IPS DF 6.9 (cell line): ENCODE data around the gene CACNA2D2.

Experiments used
- DNase-seq: peaks from one replicate; pipeline ENCODE4 v3.0.0-alpha.2; 2013; ENCODE audit warnings: low read depth, low spot score
- H3K27ac ChIP-seq: one replicate; pipeline ENCODE4 v1.5.1; 2013; ENCODE audit warnings: low read length, control low read depth
- H3K27me3 ChIP-seq: 2 replicates; pipeline ENCODE4 v1.6.1; 2013; ENCODE audit warnings: mild to moderate bottlenecking, low read length; ENCODE audit not compliant: control insufficient read depth, insufficient read depth
- H3K36me3 ChIP-seq: 2 replicates; pipeline ENCODE4 v1.6.1; 2013; ENCODE audit warnings: low read length; ENCODE audit not compliant: control insufficient read depth, insufficient read depth
- H3K4me1 ChIP-seq: 2 replicates; pipeline ENCODE4 v1.6.1; 2013; ENCODE audit warnings: low read length; ENCODE audit not compliant: control insufficient read depth, insufficient read depth
- H3K4me3 ChIP-seq: 2 replicates; pipeline ENCODE4 v1.5.1; 2013; ENCODE audit warnings: mild to moderate bottlenecking, low read length
- H3K9me3 ChIP-seq: 2 replicates; pipeline ENCODE4 v1.6.1; 2013; ENCODE audit warnings: low read length, inconsistent platforms; ENCODE audit not compliant: control insufficient read depth, insufficient read depth
- WGBS: extraction: QIAGEN DNeasy Blood & Tissue Kit; methylation state at CpG from one replicate; pipeline ENCODE4 v1.1.7; 2013; ENCODE audit warnings: mixed read lengths, missing lambda C conversion rate; ENCODE audit not compliant: insufficient read length, insufficient coverage; 5-methylcytosine and 5-hydroxymethylcytosine counted together

The CACNA2D2 gene

GRCh38 chr3:50459785-50460184 is 43.6 kb downstream of the CACNA2D2 start:
- Histone ChIP-seq H3K9me3 (no peaks in the 10 kb centered on the region), H3K27me3 (no peaks in the 10 kb centered on the region), H3K4me3 (no peak overlapping the region), H3K36me3 (no peaks in the 10 kb centered on the region), H3K4me1 (peaks cover 4% of the 10 kb centered on the region), H3K27ac (no peak overlapping the region)
- no CpG with 5 or more reads among the region's 3 CpGs for WGBS
- DNase-seq, result no peak

- no peak for DNase-seq
- no peak overlapping the region for H3K27ac ChIP-seq
- no peak overlapping the region for H3K4me3 ChIP-seq
- no peaks in the 10 kb centered on the region for H3K27me3 ChIP-seq
- no CpG with 5 or more reads among the region's 7 CpGs for WGBS
- peaks cover 5% of the 10 kb centered on the region for H3K4me1 ChIP-seq
- H3K36me3 ChIP-seq, result no peaks in the 10 kb centered on the region
- no peaks in the 10 kb centered on the region for H3K9me3 ChIP-seq
Measured at GRCh38 chr3:50457988-50458387, 45.4 kb downstream of the CACNA2D2 start.

- H3K36me3 ChIP-seq, result no peaks in the 10 kb centered on the region
- no peak overlapping the region for H3K4me3 ChIP-seq
- no peak for DNase-seq
- no peaks in the 10 kb centered on the region for H3K9me3 ChIP-seq
- peaks cover 5% of the 10 kb centered on the region for H3K4me1 ChIP-seq
- no CpG with 5 or more reads among the region's 31 CpGs for WGBS
- no peak overlapping the region for H3K27ac ChIP-seq
- no peaks in the 10 kb centered on the region for H3K27me3 ChIP-seq
Measured at GRCh38 chr3:50455161-50456018, 48.0 kb downstream of the CACNA2D2 start.

GRCh38 chr3:50454481-50455070 is 48.9 kb downstream of the CACNA2D2 start:
- no CpG with 5 or more reads among the region's 10 CpGs for WGBS
- no peak overlapping the region for H3K4me3 ChIP-seq
- H3K9me3 ChIP-seq, result no peaks in the 10 kb centered on the region
- peak; percentile 33 for DNase-seq
- H3K27me3 ChIP-seq, result no peaks in the 10 kb centered on the region
- H3K36me3 ChIP-seq, result no peaks in the 10 kb centered on the region
- H3K27ac ChIP-seq, result no peak overlapping the region
- H3K4me1 ChIP-seq, result peaks cover 8% of the 10 kb centered on the region

- H3K27ac ChIP-seq, result no peak overlapping the region
- peaks cover 10% of the 10 kb centered on the region for H3K4me1 ChIP-seq
- H3K4me3 ChIP-seq, result no peak overlapping the region
- no peaks in the 10 kb centered on the region for H3K9me3 ChIP-seq
- H3K36me3 ChIP-seq, result no peaks in the 10 kb centered on the region
- H3K27me3 ChIP-seq, result no peaks in the 10 kb centered on the region
- DNase-seq, result no peak
- WGBS, result no CpG with 5 or more reads among the region's 13 CpGs
Measured at GRCh38 chr3:50453907-50454306, 49.5 kb downstream of the CACNA2D2 start.

GRCh38 chr3:50450209-50450921 is 53.1 kb downstream of the CACNA2D2 start:
- no peaks in the 10 kb centered on the region for H3K36me3 ChIP-seq
- H3K9me3 ChIP-seq, result no peaks in the 10 kb centered on the region
- DNase-seq, result no peak
- peaks cover 8% of the 10 kb centered on the region for H3K4me1 ChIP-seq
- H3K4me3 ChIP-seq, result no peak overlapping the region
- no CpG with 5 or more reads among the region's 29 CpGs for WGBS
- no peak overlapping the region for H3K27ac ChIP-seq
- no peaks in the 10 kb centered on the region for H3K27me3 ChIP-seq

GRCh38 chr3:50448752-50449539 is 54.5 kb downstream of the CACNA2D2 start:
- Histone ChIP-seq H3K9me3 (no peaks in the 10 kb centered on the region), H3K4me3 (no peak overlapping the region), H3K4me1 (peaks cover 5% of the 10 kb centered on the region), H3K36me3 (no peaks in the 10 kb centered on the region), H3K27me3 (no peaks in the 10 kb centered on the region), H3K27ac (no peak overlapping the region)
- no peak for DNase-seq
- WGBS, result no CpG with 5 or more reads among the region's 13 CpGs

- Histone ChIP-seq H3K36me3 (no peaks in the 10 kb centered on the region), H3K4me1 (peaks cover 5% of the 10 kb centered on the region), H3K27ac (no peak overlapping the region), H3K4me3 (no peak overlapping the region), H3K9me3 (no peaks in the 10 kb centered on the region), H3K27me3 (no peaks in the 10 kb centered on the region)
- WGBS, result no CpG with 5 or more reads among the region's 10 CpGs
- DNase-seq, result no peak
Measured at GRCh38 chr3:50447290-50447840, 56.1 kb downstream of the CACNA2D2 start.

GRCh38 chr3:50445919-50446318 is 57.5 kb downstream of the CACNA2D2 start:
- H3K4me3 ChIP-seq, result no peak overlapping the region
- no peak for DNase-seq
- no CpG with 5 or more reads among the region's 7 CpGs for WGBS
- peaks cover 5% of the 10 kb centered on the region for H3K4me1 ChIP-seq
- H3K36me3 ChIP-seq, result no peaks in the 10 kb centered on the region
- no peak overlapping the region for H3K27ac ChIP-seq
- H3K27me3 ChIP-seq, result no peaks in the 10 kb centered on the region
- H3K9me3 ChIP-seq, result no peaks in the 10 kb centered on the region

- no peaks in the 10 kb centered on the region for H3K9me3 ChIP-seq
- DNase-seq, result no peak
- H3K27me3 ChIP-seq, result no peaks in the 10 kb centered on the region
- WGBS, result no CpG with 5 or more reads among the region's 2 CpGs
- peaks cover 3% of the 10 kb centered on the region for H3K4me1 ChIP-seq
- no peak overlapping the region for H3K27ac ChIP-seq
- H3K36me3 ChIP-seq, result no peaks in the 10 kb centered on the region
- no peak overlapping the region for H3K4me3 ChIP-seq
Measured at GRCh38 chr3:50444782-50445181, 58.7 kb downstream of the CACNA2D2 start.
